Thymus (tissue), 11 donors: ENCODE results near the gene REM2. TPM values are rescaled to one million over a fixed set of nuclear protein-coding genes. Genes with fewer than 3 reads are reported as not detected.
A peak's percentile ranks its signal among the peaks of the same experiment; 100 is the strongest.

Experiments used
- DNase-seq, 9 donors: peaks; one replicate each; pipeline ENCODE4 v3.0.0-alpha.2; 2013; ENCODE audit warnings: low spot score in 9 of 9, low read depth in 6 of 9, missing footprints in 1 of 9
- H3K27ac ChIP-seq, 2 donors: one replicate each; pipeline ENCODE4 v1.5.1; 2013; ENCODE audit warnings: control low read depth in 1 of 2, low read depth in 1 of 2, low read length in 1 of 2, mild to moderate bottlenecking in 1 of 2, moderate library complexity in 1 of 2
- H3K27me3 ChIP-seq, 2 donors: one replicate each; pipeline ENCODE4 v1.5.1; 2013; ENCODE audit warnings: low read length in 1 of 2; ENCODE audit not compliant: control insufficient read depth in 2 of 2, insufficient read depth in 1 of 2
- H3K36me3 ChIP-seq, 2 donors: one replicate each; pipeline ENCODE4 v1.5.1; 2013; ENCODE audit warnings: low read length in 1 of 2, mild to moderate bottlenecking in 1 of 2, moderate library complexity in 1 of 2; ENCODE audit not compliant: control insufficient read depth in 2 of 2, insufficient read depth in 2 of 2
- H3K4me1 ChIP-seq, 2 donors: one replicate each; pipeline ENCODE4 v1.5.1; 2013; ENCODE audit warnings: low read length in 2 of 2; ENCODE audit not compliant: control insufficient read depth in 2 of 2, insufficient read depth in 2 of 2
- H3K4me3 ChIP-seq, 2 donors: one replicate each; pipeline ENCODE4 v1.5.1; 2013; ENCODE audit warnings: low read length in 2 of 2, control low read depth in 1 of 2, mild to moderate bottlenecking in 1 of 2
- H3K9me3 ChIP-seq, 2 donors: one replicate each; pipeline ENCODE4 v1.5.1; 2013; ENCODE audit warnings: low read length in 1 of 2, mild to moderate bottlenecking in 1 of 2; ENCODE audit not compliant: control insufficient read depth in 2 of 2, insufficient read depth in 1 of 2
- WGBS: extraction: QIAGEN DNeasy Blood & Tissue Kit; methylation state at CpG from one replicate; pipeline ENCODE4 v1.1.7; 2013; 5-methylcytosine and 5-hydroxymethylcytosine counted together
- polyA plus RNA-seq: library from polyadenylated mRNA; stranded (reverse); fragments of 200-250 nt; gene quantifications from one replicate; pipeline ENCODE4 v1.2.3, GENCODE V29; 2013
- total RNA-seq: library from RNA; stranded (reverse); fragments of 120-200 nt; gene quantifications from one replicate; pipeline ENCODE4 v1.2.4, GENCODE V29; 2013
- donor health status: healthy.

The REM2 gene
- total and polyA plus RNA-seq, 2 donors, result 0.47 to 3.2 TPM

- no peak for DNase-seq
- Histone ChIP-seq H3K27me3 (peaks cover 3 to 50% of the 10 kb centered on the region in 2 donors), H3K4me3 (no peak overlapping the region), H3K9me3 (no peaks in the 10 kb centered on the region), H3K27ac (no peak overlapping the region), H3K4me1 (peaks cover 6 to 35% of the 10 kb centered on the region in 2 donors), H3K36me3 (peaks cover 16 to 18% of the 10 kb centered on the region in 2 donors)
- 52% methylated on average over 7 of the region's 7 CpGs for WGBS
These were observed 958 bp upstream of the REM2 start for GRCh38 chr14:22882064-22882463.

- no peaks in the 10 kb centered on the region for H3K9me3 ChIP-seq
- peaks cover 3 to 56% of the 10 kb centered on the region in 2 donors for H3K27me3 ChIP-seq
- peaks cover 10 to 12% of the 10 kb centered on the region in 2 donors for H3K36me3 ChIP-seq
- no peak overlapping the region for H3K4me3 ChIP-seq
- DNase-seq, result peak in 5 of 9 donors; percentile 32 to 73 (median 49)
- WGBS, result 53% methylated on average over 6 of the region's 6 CpGs
- H3K4me1 ChIP-seq, result peaks cover 12 to 41% of the 10 kb centered on the region in 2 donors
- no peak overlapping the region for H3K27ac ChIP-seq
These were observed 371 bp upstream of the REM2 start for GRCh38 chr14:22882529-22883172.

- DNase-seq, result no peak
- peaks cover 21 to 57% of the 10 kb centered on the region in 2 donors for H3K4me1 ChIP-seq
- 89% methylated on average over 7 of the region's 7 CpGs for WGBS
These were observed 1.2 kb downstream of the REM2 start for GRCh38 chr14:22884076-22884737.

GRCh38 chr14:22884738-22885523 is 1.9 kb downstream of the REM2 start:
- no peak for DNase-seq
- Histone ChIP-seq H3K9me3 (no peaks in the 10 kb centered on the region), H3K27me3 (peaks cover 3 to 62% of the 10 kb centered on the region in 2 donors), H3K36me3 (no peaks in the 10 kb centered on the region), H3K4me3 (no peak overlapping the region), H3K27ac (no peak overlapping the region), H3K4me1 (peaks cover 21 to 57% of the 10 kb centered on the region in 2 donors)
- 91% methylated on average over 11 of the region's 11 CpGs for WGBS

More at GRCh38 chr14:22884076-22884737, 1.2 kb downstream of the REM2 start:
- Histone ChIP-seq H3K27me3 (peaks cover 3 to 62% of the 10 kb centered on the region in 2 donors), H3K27ac (no peak overlapping the region), H3K36me3 (no peaks in the 10 kb centered on the region), H3K4me3 (no peak overlapping the region), H3K9me3 (no peaks in the 10 kb centered on the region)

- 97% methylated on average over 21 of the region's 21 CpGs for WGBS
- no peak overlapping the region for H3K4me3 ChIP-seq
- H3K36me3 ChIP-seq, result no peaks in the 10 kb centered on the region
- no peaks in the 10 kb centered on the region for H3K9me3 ChIP-seq
- peaks cover 3 to 62% of the 10 kb centered on the region in 2 donors for H3K27me3 ChIP-seq
- H3K27ac ChIP-seq, result no peak overlapping the region
- no peak for DNase-seq
- peaks cover 21 to 57% of the 10 kb centered on the region in 2 donors for H3K4me1 ChIP-seq
These were observed 3.0 kb downstream of the REM2 start for GRCh38 chr14:22885975-22886374.

GRCh38 chr14:22886500-22887259 is 3.7 kb downstream of the REM2 start:
- Histone ChIP-seq H3K9me3 (no peaks in the 10 kb centered on the region), H3K4me1 (peaks cover 21 to 57% of the 10 kb centered on the region in 2 donors), H3K27me3 (peaks cover 3 to 62% of the 10 kb centered on the region in 2 donors), H3K27ac (peak overlapping the region in 1 of 2 donors; percentile 62), H3K4me3 (peak overlapping the region; percentile 36 to 50), H3K36me3 (no peaks in the 10 kb centered on the region)
- DNase-seq, result peak in 5 of 9 donors; percentile 34 to 76 (median 55)
- WGBS, result 4% methylated on average over 77 of the region's 77 CpGs

- DNase-seq, result peak in 3 of 9 donors; percentile 27 to 60 (median 34)
- H3K9me3 ChIP-seq, result no peaks in the 10 kb centered on the region
- peaks cover 21 to 51% of the 10 kb centered on the region in 2 donors for H3K4me1 ChIP-seq
- 37% methylated on average over 11 of the region's 11 CpGs for WGBS
- H3K27ac ChIP-seq, result peak overlapping the region; percentile 74 to 79
- H3K4me3 ChIP-seq, result peak overlapping the region; percentile 36 to 50
- H3K36me3 ChIP-seq, result no peaks in the 10 kb centered on the region
- H3K27me3 ChIP-seq, result peaks cover 3 to 55% of the 10 kb centered on the region in 2 donors
These were observed 4.4 kb downstream of the REM2 start for GRCh38 chr14:22887260-22887989.

- peak in 6 of 9 donors; percentile 42 to 87 (median 70) for DNase-seq
- H3K4me1 ChIP-seq, result peaks cover 21 to 47% of the 10 kb centered on the region in 2 donors
- 35% methylated on average over 5 of the region's 5 CpGs for WGBS
- peaks cover 3 to 51% of the 10 kb centered on the region in 2 donors for H3K27me3 ChIP-seq
- peak overlapping the region; percentile 36 to 50 for H3K4me3 ChIP-seq
- H3K36me3 ChIP-seq, result no peaks in the 10 kb centered on the region
- H3K9me3 ChIP-seq, result no peaks in the 10 kb centered on the region
- peak overlapping the region; percentile 74 to 88 for H3K27ac ChIP-seq
These were observed 5.0 kb downstream of the REM2 start for GRCh38 chr14:22887990-22888378.
